HG02938 (cell line): ENCODE measurements around the gene NPR3.

Experiments used
- ATAC-seq: cut with Tn5 transposase; IDR thresholded peaks from one replicate; pipeline ENCODE4 v1.9.1; 2021; ENCODE audit warnings: mild to moderate bottlenecking, moderate library complexity; ENCODE audit not compliant: unreplicated experiment

NPR3 gene, protein sequence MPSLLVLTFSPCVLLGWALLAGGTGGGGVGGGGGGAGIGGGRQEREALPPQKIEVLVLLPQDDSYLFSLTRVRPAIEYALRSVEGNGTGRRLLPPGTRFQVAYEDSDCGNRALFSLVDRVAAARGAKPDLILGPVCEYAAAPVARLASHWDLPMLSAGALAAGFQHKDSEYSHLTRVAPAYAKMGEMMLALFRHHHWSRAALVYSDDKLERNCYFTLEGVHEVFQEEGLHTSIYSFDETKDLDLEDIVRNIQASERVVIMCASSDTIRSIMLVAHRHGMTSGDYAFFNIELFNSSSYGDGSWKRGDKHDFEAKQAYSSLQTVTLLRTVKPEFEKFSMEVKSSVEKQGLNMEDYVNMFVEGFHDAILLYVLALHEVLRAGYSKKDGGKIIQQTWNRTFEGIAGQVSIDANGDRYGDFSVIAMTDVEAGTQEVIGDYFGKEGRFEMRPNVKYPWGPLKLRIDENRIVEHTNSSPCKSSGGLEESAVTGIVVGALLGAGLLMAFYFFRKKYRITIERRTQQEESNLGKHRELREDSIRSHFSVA

DNA sequence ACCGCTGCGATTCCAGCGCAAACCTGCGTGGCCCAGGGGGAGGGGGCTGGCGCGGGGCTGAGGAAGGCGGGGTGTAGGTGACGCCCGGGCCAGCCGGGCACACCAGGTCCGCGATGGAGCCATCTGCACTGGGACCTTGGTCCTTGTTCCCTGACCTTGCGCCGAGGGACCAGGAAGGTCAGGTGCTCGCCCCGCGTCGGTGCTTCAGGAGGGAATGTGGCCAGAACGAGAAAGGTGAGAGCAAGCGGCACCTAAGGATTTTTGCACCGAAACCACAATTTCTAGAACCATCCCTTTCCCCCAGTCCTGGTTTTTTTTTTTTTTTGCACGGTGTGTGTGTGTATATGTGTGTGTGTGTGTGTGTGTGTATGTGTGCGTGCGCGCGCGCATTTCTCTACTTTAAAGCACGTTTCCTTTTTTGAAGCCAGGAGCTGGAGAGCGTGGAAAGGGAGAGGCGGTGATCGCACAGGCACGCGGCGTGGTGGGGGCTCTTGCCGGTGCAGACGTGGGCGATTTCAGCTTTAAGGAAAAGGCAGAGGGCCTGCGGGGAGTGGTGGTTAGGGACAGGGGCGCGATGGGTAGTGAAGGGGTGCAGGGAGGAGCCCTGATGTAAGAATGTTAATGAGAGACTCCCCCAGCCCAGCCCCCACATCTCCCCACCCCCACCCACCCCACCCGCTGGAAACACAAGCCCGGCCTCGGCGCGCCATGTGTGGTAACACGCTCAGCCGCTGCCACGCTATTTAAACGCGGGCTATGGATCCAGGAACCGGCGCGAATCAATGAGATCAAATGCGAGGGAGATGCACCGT lies at the start of gene NPR3:
Gene NPR3, plus strand, starts transcription at position 772 of the 812 bp plus-strand sequence. CDS start 456 bp downstream, outside the sequence.
- no peak for ATAC-seq

DNA sequence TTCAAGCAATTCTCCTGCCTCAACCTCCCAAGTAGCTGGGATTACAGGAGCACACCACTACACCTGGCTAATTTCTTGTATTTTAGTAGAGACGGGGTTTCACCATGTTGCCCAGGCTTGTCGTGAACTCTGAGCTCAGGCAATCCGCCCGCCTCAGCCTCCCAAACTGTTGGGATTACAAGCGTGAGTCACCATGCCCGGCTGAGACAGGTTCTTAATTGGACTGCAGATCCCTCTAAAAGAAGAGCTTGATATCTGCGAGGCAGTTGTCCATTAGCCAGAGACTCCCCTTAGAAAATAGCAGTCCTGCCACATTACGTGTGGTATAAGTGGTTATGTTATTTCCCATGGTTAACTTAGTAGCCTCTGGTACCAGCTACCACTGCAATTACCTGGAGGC lies 46.6 kb upstream of the NPR3 start:
- ATAC-seq: no peak

DNA sequence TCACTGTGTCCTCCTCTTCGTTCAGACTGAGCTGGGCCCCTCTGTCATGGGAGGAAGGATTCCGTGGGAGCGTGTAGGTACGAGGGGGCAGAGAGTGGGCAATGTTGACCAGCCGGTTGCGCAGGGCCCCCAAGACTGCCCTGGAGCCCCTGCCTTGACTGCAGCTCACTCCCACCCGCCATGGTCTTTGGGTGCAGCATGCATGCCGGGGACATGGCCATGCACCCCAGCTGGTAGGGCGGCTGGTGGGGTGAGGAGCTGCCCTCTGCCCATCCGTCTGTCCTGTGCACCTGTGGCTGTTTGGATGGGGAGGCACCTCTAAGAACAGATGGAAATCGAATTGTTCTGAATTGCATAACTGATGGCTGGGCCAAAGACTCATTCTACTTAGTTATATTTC lies 42.6 kb upstream of the NPR3 start:
- no peak for ATAC-seq

- no peak for ATAC-seq
Observed at GRCh38 chr5:32673272-32673671, 37.8 kb upstream of the NPR3 start.

GRCh38 chr5:32677023-32677422 lies 34.1 kb upstream of the NPR3 start:
- ATAC-seq: no peak

GRCh38 chr5:32678472-32678871 lies 32.6 kb upstream of the NPR3 start:
- ATAC-seq: no peak

- ATAC-seq: no peak
Observed at GRCh38 chr5:32679218-32679617, 31.9 kb upstream of the NPR3 start.

- no peak for ATAC-seq
Observed at GRCh38 chr5:32680183-32680582, 30.9 kb upstream of the NPR3 start.

GRCh38 chr5:32683125-32683524 lies 28.0 kb upstream of the NPR3 start:
- ATAC-seq: no peak

DNA sequence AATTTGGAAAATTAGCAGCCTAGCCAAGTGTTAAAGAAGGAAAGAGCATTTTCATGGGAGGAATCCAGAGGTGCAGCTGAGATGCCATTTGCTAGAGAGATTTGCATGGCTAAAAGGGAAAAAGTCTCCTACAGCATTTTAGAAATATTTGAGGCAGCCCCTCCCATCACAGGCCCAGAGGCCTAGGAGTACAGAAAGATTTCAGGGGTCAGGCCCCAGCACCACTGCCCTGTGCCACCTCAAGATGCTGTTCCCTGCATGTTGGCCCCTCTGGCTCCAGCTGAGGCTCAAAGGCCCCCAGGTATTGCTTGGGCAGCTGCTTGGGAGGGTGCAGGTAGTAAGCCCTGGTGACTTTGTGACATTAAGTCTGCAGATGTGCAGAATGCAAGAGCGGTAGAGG lies 26.9 kb upstream of the NPR3 start:
- no peak for ATAC-seq

- ATAC-seq: no peak
Observed at GRCh38 chr5:32686799-32687498, 24.2 kb upstream of the NPR3 start.

- ATAC-seq: no peak
Observed at GRCh38 chr5:32687499-32687831, 23.7 kb upstream of the NPR3 start.

DNA sequence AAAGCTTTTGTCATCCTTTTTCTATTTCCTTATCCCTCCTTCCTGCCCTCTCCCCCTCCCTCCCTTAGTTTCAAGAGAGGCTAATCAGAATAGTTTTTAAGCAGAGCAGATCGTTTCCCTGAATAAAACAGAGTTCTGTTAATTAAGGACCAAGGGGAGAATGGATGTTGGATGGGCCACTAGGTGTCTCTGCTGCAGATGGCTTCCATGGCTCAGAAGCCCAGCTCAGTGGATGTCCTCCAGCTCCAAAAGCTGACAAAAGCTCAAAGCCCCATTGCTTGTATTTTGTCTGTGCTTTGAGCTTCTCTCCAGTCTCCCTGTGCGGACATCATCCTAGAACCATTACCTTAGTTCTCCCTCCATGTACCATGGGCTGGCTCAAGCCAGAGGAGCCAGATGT lies 21.0 kb upstream of the NPR3 start:
- ATAC-seq: no peak

GRCh38 chr5:32690666-32691065 lies 20.5 kb upstream of the NPR3 start:
- ATAC-seq: no peak

GRCh38 chr5:32692036-32692746 lies 18.9 kb upstream of the NPR3 start:
- ATAC-seq: no peak

DNA sequence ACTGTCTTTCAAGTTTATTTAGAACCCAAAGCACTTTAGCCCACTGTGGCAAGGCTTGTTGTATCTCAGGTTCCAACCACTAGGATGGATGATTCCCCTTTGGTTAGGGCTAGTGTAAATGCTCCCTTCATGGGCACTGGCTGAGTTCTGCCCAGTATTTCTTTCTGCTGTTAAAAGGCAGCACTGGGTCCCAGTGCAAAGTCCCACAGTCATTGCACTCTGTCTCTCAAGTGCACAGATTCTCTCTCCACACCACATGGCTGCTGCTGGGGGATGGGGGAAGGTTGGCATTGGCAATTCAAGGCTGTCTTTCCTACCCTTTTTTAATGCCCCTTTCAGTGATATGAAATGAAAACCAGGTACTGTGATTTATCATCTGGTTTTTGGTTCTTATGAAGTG lies 7.2 kb upstream of the NPR3 start:
- no peak for ATAC-seq

DNA sequence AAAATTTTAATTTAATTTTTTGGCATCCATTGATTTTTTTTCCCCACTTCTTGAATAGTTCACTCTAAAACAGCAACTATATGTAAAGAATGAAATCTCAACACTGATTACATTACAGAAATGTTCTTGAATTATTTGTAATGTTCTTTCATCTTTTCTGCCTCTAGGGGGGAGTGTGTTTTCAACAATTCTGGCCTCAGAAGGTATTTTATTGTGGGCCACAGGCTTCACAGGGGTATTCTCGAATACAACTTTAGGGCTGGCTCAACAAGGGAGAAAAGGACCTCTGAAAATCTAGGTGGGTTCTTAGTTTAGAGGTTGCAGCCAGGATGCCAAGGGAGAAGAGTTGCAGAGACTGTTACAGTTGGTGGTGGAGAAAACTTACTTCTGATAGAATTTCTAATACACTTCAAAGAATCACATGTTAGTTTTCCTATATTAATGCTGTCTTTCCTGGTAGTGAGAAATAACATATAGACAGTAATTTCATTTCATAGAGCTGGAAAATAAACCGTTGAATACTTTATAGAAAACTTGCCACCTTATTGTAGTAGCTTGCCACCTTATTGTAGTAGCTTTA lies 3.6 kb upstream of the NPR3 start:
- ATAC-seq: no peak

- ATAC-seq: no peak
Observed at GRCh38 chr5:32708949-32709348, 2.2 kb upstream of the NPR3 start.

- ATAC-seq: no peak
Observed at GRCh38 chr5:32709750-32710549, 1.2 kb upstream of the NPR3 start.

DNA sequence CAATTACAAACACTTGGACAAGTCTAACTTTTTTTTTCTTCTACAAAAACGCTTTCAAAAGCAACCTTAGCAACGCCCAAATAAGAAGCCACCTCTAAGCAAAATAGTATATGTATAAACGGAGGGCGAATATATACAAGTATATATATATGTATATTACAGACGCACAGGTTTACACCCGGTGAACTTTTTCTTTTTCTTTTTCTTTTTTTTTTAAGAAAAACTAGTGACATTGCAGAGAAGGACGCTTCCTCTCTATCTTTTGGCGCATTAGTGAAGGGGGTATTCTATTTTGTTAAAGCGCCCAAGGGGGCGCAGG lies 200 bp downstream of the NPR3 start:
- ATAC-seq: no peak
